Measurements from ENCODE around the gene FBXW8. TPM values are rescaled to one million over a fixed set of nuclear protein-coding genes. Genes with fewer than 3 reads are reported as not detected.
A peak's percentile ranks its signal among the peaks of the same experiment; 100 is the strongest.

Gene FBXW8, protein sequence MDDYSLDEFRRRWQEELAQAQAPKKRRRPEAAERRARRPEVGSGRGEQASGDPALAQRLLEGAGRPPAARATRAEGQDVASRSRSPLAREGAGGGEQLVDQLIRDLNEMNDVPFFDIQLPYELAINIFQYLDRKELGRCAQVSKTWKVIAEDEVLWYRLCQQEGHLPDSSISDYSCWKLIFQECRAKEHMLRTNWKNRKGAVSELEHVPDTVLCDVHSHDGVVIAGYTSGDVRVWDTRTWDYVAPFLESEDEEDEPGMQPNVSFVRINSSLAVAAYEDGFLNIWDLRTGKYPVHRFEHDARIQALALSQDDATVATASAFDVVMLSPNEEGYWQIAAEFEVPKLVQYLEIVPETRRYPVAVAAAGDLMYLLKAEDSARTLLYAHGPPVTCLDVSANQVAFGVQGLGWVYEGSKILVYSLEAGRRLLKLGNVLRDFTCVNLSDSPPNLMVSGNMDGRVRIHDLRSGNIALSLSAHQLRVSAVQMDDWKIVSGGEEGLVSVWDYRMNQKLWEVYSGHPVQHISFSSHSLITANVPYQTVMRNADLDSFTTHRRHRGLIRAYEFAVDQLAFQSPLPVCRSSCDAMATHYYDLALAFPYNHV
- polyA plus RNA-seq (2011; rRNA removed) (15.7 and 16.8 TPM in 2 replicates), polyA plus RNA-seq (2017; fragmentation: RNase III; extraction: RNeasy Plus Mini Kit Qiagen cat#74134 plus additional on column Dnase treatment) (8.3 to 11.0 TPM (median 9.8 TPM) in 3 replicates), polyA minus RNA-seq (2011; rRNA and poly(A)+ RNA removed) (36.3 and 37.7 TPM in 2 replicates)
- 7.5 and 10.0 TPM in 2 replicates for polyA plus RNA-seq (2012; cell fraction: cytosol; rRNA removed)
- 13.0 and 15.3 TPM in 2 replicates for polyA plus RNA-seq (2012; cell fraction: nucleus; rRNA removed)

- no peaks in the 10 kb centered on the region for H3K9me3 ChIP-seq
- DNase-seq (ENCODE audit: low read depth in 1 of 2, low spot score in 1 of 2) = peak; percentile 86 to 87
- POLR2A ChIA-PET = interaction anchor here (1.3 kb wide), 1 partner anchor 30 kb away, joined by 4 read pairs; no protein-coding TSS in a partner anchor
- peaks cover 16% of the 10 kb centered on the region; the same call in 2 of the 3 replicates for H3K4me1 ChIP-seq
- peak within 1 kb of the TSS; percentile 85 for H3K4me3 ChIP-seq
- peak within 1 kb of the TSS; percentile 96 for H3K4me2 ChIP-seq
- FAIRE-seq = no peak
- peak within 1 kb of the TSS; percentile 94 to 98 for H3K27ac ChIP-seq
- whole genome bisulfite sequencing (ENCODE audit: missing lambda C conversion rate) = 2% methylated on average over 27 of the region's 82 CpGs
- CTCF ChIA-PET = no interaction called here
- ATAC-seq = peak; percentile 96 to 97
- no peak for TF ChIP-seq HOXB13 (CRISPR knock-in tag; IDR thresholded peaks at IDR 0.05; ENCODE audit: low read depth)
- TF ChIP-seq BHLHE40 (IDR thresholded peaks at IDR 0.05; ENCODE audit: low read depth, low read length) = 0 out of 2 replicates have a peak, but pooled peaks have one; percentile 28
- TF ChIP-seq ZNF302 (CRISPR knock-in tag; IDR thresholded peaks at IDR 0.05) = no peak
- peak; percentile 68; the same call in 1 of the 2 replicates for TF ChIP-seq PHF8 (IDR thresholded peaks at IDR 0.05; ENCODE audit: borderline replicate concordance, low read depth)
- 0 out of 2 replicates have a peak, but pooled peaks have one; percentile 43 for TF ChIP-seq HOXB5 (CRISPR knock-in tag; IDR thresholded peaks at IDR 0.05)
- no peak for TF ChIP-seq ESRRA (IDR thresholded peaks at IDR 0.05; ENCODE audit: borderline replicate concordance, low read length)
- TF ChIP-seq HEYL (CRISPR knock-in tag; IDR thresholded peaks at IDR 0.05) = no peak
- peak; percentile 37; the same call in 1 of the 2 replicates for TF ChIP-seq GATA3 (IDR thresholded peaks at IDR 0.05; ENCODE audit: borderline replicate concordance)
- TF ChIP-seq RCOR1 (IDR thresholded peaks at IDR 0.05; ENCODE audit: low read depth, low read length) = no peak
- no peak for TF ChIP-seq ZSCAN20 (CRISPR knock-in tag; IDR thresholded peaks at IDR 0.05)
- TF ChIP-seq NR3C1 (IDR thresholded peaks at IDR 0.05) = no peak
- no peak for TF ChIP-seq RNF2 (IDR thresholded peaks at IDR 0.05; ENCODE audit: borderline replicate concordance, low read depth)
- TF ChIP-seq, protein P1, sequence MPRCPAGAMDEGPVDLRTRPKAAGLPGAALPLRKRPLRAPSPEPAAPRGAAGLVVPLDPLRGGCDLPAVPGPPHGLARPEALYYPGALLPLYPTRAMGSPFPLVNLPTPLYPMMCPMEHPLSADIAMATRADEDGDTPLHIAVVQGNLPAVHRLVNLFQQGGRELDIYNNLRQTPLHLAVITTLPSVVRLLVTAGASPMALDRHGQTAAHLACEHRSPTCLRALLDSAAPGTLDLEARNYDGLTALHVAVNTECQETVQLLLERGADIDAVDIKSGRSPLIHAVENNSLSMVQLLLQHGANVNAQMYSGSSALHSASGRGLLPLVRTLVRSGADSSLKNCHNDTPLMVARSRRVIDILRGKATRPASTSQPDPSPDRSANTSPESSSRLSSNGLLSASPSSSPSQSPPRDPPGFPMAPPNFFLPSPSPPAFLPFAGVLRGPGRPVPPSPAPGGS (IDR thresholded peaks at IDR 0.05) = peak; percentile 87
- TF ChIP-seq, protein P2, sequence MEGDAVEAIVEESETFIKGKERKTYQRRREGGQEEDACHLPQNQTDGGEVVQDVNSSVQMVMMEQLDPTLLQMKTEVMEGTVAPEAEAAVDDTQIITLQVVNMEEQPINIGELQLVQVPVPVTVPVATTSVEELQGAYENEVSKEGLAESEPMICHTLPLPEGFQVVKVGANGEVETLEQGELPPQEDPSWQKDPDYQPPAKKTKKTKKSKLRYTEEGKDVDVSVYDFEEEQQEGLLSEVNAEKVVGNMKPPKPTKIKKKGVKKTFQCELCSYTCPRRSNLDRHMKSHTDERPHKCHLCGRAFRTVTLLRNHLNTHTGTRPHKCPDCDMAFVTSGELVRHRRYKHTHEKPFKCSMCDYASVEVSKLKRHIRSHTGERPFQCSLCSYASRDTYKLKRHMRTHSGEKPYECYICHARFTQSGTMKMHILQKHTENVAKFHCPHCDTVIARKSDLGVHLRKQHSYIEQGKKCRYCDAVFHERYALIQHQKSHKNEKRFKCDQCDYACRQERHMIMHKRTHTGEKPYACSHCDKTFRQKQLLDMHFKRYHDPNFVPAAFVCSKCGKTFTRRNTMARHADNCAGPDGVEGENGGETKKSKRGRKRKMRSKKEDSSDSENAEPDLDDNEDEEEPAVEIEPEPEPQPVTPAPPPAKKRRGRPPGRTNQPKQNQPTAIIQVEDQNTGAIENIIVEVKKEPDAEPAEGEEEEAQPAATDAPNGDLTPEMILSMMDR (IDR thresholded peaks at IDR 0.05) = no peak
- no peak for TF ChIP-seq FOSB (CRISPR knock-in tag; IDR thresholded peaks at IDR 0.05)
- TF ChIP-seq POLR2AphosphoS2 (conservative IDR thresholded peaks at IDR 0.05; ENCODE audit: low read length) = no peak
- TF ChIP-seq NPAS2 (CRISPR knock-in tag; IDR thresholded peaks at IDR 0.05; ENCODE audit: borderline replicate concordance) = peak; percentile 71; the same call in 1 of the 2 replicates
- TF ChIP-seq, protein P3, sequence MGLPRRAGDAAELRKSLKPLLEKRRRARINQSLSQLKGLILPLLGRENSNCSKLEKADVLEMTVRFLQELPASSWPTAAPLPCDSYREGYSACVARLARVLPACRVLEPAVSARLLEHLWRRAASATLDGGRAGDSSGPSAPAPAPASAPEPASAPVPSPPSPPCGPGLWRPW (IDR thresholded peaks at IDR 0.05) = no peak
- TF ChIP-seq MAZ (IDR thresholded peaks at IDR 0.05; ENCODE audit: borderline replicate concordance, low read depth, low read length) = no peak
- TF ChIP-seq EHMT2 (IDR thresholded peaks at IDR 0.05; ENCODE audit: low read depth) = no peak
- 0 out of 2 replicates have a peak, but pooled peaks have one; percentile 47 for TF ChIP-seq TP53 (CRISPR knock-in tag; IDR thresholded peaks at IDR 0.05)
- TF ChIP-seq CBX8 (IDR thresholded peaks at IDR 0.05) = no peak
- TF ChIP-seq ATOH8 (CRISPR knock-in tag; IDR thresholded peaks at IDR 0.05; ENCODE audit: low read depth) = no peak
- no peak for TF ChIP-seq EP300 (IDR thresholded peaks at IDR 0.05)
- TF ChIP-seq SMC3 (IDR thresholded peaks at IDR 0.05) = no peak
- no peak for TF ChIP-seq KDM5A (IDR thresholded peaks at IDR 0.05)
- no peak for TF ChIP-seq CHD2 (IDR thresholded peaks at IDR 0.05; ENCODE audit: low read length, partially characterized antibody)
- TF ChIP-seq, protein P4, sequence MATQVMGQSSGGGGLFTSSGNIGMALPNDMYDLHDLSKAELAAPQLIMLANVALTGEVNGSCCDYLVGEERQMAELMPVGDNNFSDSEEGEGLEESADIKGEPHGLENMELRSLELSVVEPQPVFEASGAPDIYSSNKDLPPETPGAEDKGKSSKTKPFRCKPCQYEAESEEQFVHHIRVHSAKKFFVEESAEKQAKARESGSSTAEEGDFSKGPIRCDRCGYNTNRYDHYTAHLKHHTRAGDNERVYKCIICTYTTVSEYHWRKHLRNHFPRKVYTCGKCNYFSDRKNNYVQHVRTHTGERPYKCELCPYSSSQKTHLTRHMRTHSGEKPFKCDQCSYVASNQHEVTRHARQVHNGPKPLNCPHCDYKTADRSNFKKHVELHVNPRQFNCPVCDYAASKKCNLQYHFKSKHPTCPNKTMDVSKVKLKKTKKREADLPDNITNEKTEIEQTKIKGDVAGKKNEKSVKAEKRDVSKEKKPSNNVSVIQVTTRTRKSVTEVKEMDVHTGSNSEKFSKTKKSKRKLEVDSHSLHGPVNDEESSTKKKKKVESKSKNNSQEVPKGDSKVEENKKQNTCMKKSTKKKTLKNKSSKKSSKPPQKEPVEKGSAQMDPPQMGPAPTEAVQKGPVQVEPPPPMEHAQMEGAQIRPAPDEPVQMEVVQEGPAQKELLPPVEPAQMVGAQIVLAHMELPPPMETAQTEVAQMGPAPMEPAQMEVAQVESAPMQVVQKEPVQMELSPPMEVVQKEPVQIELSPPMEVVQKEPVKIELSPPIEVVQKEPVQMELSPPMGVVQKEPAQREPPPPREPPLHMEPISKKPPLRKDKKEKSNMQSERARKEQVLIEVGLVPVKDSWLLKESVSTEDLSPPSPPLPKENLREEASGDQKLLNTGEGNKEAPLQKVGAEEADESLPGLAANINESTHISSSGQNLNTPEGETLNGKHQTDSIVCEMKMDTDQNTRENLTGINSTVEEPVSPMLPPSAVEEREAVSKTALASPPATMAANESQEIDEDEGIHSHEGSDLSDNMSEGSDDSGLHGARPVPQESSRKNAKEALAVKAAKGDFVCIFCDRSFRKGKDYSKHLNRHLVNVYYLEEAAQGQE (IDR thresholded peaks at IDR 0.05) = 0 out of 2 replicates have a peak, but pooled peaks have one; percentile 28
- TF ChIP-seq MAFK (IDR thresholded peaks at IDR 0.05; ENCODE audit: partially characterized antibody) = no peak
These were observed at the start of gene FBXW8 for GRCh38 chr12:116910645-116911451. Gene FBXW8 (plus strand): TSS chr12:116910950. CDS start chr12:116911038, 88 bp downstream.
